Lower leg skin (tissue), 3 donors: ENCODE results near the gene SENP6.

ENCODE experiments used
- POLR2A ChIP-seq, 2 donors: fragments of 450-650 bp; IDR thresholded peaks; one replicate each; pipeline ENCODE4 v1.6.1; 2016 to 2017; ENCODE audit warnings: antibody characterized with exemption in 2 of 2, mild to moderate bottlenecking in 1 of 2, moderate library complexity in 1 of 2
- TF ChIP-seq, protein P1 (sequence below), 3 donors: fragments of 450-650 bp; IDR thresholded peaks; one replicate each; pipeline ENCODE4 v1.5.1; 2016; ENCODE audit warnings: antibody characterized with exemption in 3 of 3, mild to moderate bottlenecking in 3 of 3, moderate library complexity in 2 of 3

- TF ChIP-seq, protein P1, sequence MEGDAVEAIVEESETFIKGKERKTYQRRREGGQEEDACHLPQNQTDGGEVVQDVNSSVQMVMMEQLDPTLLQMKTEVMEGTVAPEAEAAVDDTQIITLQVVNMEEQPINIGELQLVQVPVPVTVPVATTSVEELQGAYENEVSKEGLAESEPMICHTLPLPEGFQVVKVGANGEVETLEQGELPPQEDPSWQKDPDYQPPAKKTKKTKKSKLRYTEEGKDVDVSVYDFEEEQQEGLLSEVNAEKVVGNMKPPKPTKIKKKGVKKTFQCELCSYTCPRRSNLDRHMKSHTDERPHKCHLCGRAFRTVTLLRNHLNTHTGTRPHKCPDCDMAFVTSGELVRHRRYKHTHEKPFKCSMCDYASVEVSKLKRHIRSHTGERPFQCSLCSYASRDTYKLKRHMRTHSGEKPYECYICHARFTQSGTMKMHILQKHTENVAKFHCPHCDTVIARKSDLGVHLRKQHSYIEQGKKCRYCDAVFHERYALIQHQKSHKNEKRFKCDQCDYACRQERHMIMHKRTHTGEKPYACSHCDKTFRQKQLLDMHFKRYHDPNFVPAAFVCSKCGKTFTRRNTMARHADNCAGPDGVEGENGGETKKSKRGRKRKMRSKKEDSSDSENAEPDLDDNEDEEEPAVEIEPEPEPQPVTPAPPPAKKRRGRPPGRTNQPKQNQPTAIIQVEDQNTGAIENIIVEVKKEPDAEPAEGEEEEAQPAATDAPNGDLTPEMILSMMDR (IDR thresholded peaks at IDR 0.05), result no peak
- no peak for TF ChIP-seq POLR2A (IDR thresholded peaks at IDR 0.05)
These were observed 20.2 kb downstream of the SENP6 start for GRCh38 chr6:75621846-75622245.
